H1 (cell line): ENCODE results near the gene ARHGEF26. TPM values are rescaled to one million over a fixed set of nuclear protein-coding genes. Genes with fewer than 3 reads are reported as not detected.

ENCODE experiments used
- ATF2 ChIP-seq: IDR thresholded peaks from 2 replicates; pipeline ENCODE4 v1.6.1; 2012; ENCODE audit warnings: low read length, inconsistent platforms
- HDAC2 ChIP-seq, 2 experiments: fragments of 300-600 bp in 1 of 2; sonication (generic) in 1 of 2; IDR thresholded peaks; 2 replicates each; pipeline ENCODE4 v1.6.1; 2011 to 2012; ENCODE audit warnings: low read depth in 2 of 2, low read length in 2 of 2, mild to moderate bottlenecking in 2 of 2, moderate library complexity in 2 of 2, borderline replicate concordance in 1 of 2, inconsistent platforms in 1 of 2
- SP4 ChIP-seq: IDR thresholded peaks from 2 replicates; pipeline ENCODE4 v1.6.1; 2012; ENCODE audit warnings: low read length, inconsistent platforms
- TBP ChIP-seq: IDR thresholded peaks from 2 replicates; pipeline ENCODE4 v1.6.1; 2011; ENCODE audit warnings: low read depth, low read length, improper control_type of control experiment
- polyA plus RNA-seq, 7 experiments: library from polyadenylated mRNA; depleted of rRNA in 3 of 7; stranded (reverse) in 5 of 7; unstranded in 2 of 7; fragments of >200 nt in 5 of 7; fragments of 200-250 nt in 2 of 7; gene quantifications; 1 replicate in 5 of 7; 2 replicates in 1 of 7; 4 replicates in 1 of 7; pipeline versions ENCODE4 v1.2.1 to v1.2.3, GENCODE V29; 2011 to 2013; ENCODE audit warnings: missing spikeins in 2 of 7, mixed read lengths in 2 of 7
- total RNA-seq: library from RNA; stranded (reverse); fragmentation: NEBNext Ultra II Directional; extraction: Animal tissue kit (Norgen Biotek cat#: 25700); gene quantifications from 2 replicates; pipeline ENCODE4 v1.2.1, GENCODE V29; 2021

The ARHGEF26 gene
- total and polyA plus RNA-seq, 2 of the 8 experiments (the other 6 are each of a cell fraction or from before 2014, with no cell fraction given) = 3.1 to 15.6 TPM

- TF ChIP-seq ATF2 (no peak), HDAC2 (IDR thresholded peaks at IDR 0.05; ENCODE audit: borderline replicate concordance in 1 of 2, low read depth in 2 of 2, low read length in 2 of 2) (no peak), SP4 (no peak), TBP (no peak)
- TF ChIP-seq, all 59 proteins: peak for 0
Measured at GRCh38 chr3:154081305-154081704, 39.9 kb upstream of the ARHGEF26 start (continued).
